ENCODE measurements around the gene F2RL1.
"Not testable (repeated sequence)": the region's sequence is repeated elsewhere in the genome, so short reads cannot be mapped to it uniquely, and the experiment has no call there.

Gene F2RL1

GRCh38 chr5:76820526-76820890, 1.7 kb downstream of the F2RL1 start:
- H3K36me3 ChIP-seq (ENCODE audit: control insufficient read depth in 1 of 2, insufficient read depth in 2 of 2, low read length in 2 of 2) = no peaks in the 10 kb centered on the region
- H3K27me3 ChIP-seq (ENCODE audit: control insufficient read depth in 1 of 2, insufficient read depth in 2 of 2, low read length in 2 of 2) = peaks cover 0 to 6% of the 10 kb centered on the region in 2 donors
- H3K4me1 ChIP-seq (ENCODE audit: control insufficient read depth in 1 of 2, insufficient read depth in 2 of 2, low read length in 2 of 2) = peaks cover 7 to 8% of the 10 kb centered on the region in 2 donors
- H3K9me3 ChIP-seq (ENCODE audit: control insufficient read depth in 1 of 2, low read length in 2 of 2) = no peaks in the 10 kb centered on the region
- H3K9ac ChIP-seq (ENCODE audit: low read depth in 1 of 2, low read length in 2 of 2) = peak overlapping the region; percentile 93 to 94
- peak overlapping the region; percentile 86 for H3K27ac ChIP-seq (ENCODE audit: low read depth, low read length)
- H3K4me3 ChIP-seq (ENCODE audit: low read depth in 1 of 2, low read length in 2 of 2) = peak overlapping the region; percentile 93 to 95

- Histone ChIP-seq H3K27me3 (ENCODE audit: control insufficient read depth in 1 of 2, insufficient read depth in 2 of 2, low read length in 2 of 2) (peaks cover 0 to 6% of the 10 kb centered on the region in 2 donors), H3K9ac (ENCODE audit: low read depth in 1 of 2, low read length in 2 of 2) (peak overlapping the region; percentile 0 to 93), H3K4me1 (ENCODE audit: control insufficient read depth in 1 of 2, insufficient read depth in 2 of 2, low read length in 2 of 2) (peaks cover 7 to 8% of the 10 kb centered on the region in 2 donors), H3K36me3 (ENCODE audit: control insufficient read depth in 1 of 2, insufficient read depth in 2 of 2, low read length in 2 of 2) (no peaks in the 10 kb centered on the region), H3K9me3 (ENCODE audit: control insufficient read depth in 1 of 2, low read length in 2 of 2) (no peaks in the 10 kb centered on the region), H3K27ac (ENCODE audit: low read depth, low read length) (no peak overlapping the region), H3K4me3 (ENCODE audit: low read depth in 1 of 2, low read length in 2 of 2) (peak overlapping the region; percentile 93 to 95)
Observed at GRCh38 chr5:76821136-76821535, 2.3 kb downstream of the F2RL1 start.

- not testable (repeated sequence) for H3K27ac ChIP-seq (ENCODE audit: low read depth, low read length); H3K9me3 ChIP-seq (ENCODE audit: control insufficient read depth in 1 of 2, low read length in 2 of 2); H3K27me3 ChIP-seq (ENCODE audit: control insufficient read depth in 1 of 2, insufficient read depth in 2 of 2, low read length in 2 of 2); H3K4me1 ChIP-seq (ENCODE audit: control insufficient read depth in 1 of 2, insufficient read depth in 2 of 2, low read length in 2 of 2); H3K36me3 ChIP-seq (ENCODE audit: control insufficient read depth in 1 of 2, insufficient read depth in 2 of 2, low read length in 2 of 2); H3K9ac ChIP-seq (ENCODE audit: low read depth in 1 of 2, low read length in 2 of 2)
- H3K4me3 ChIP-seq (ENCODE audit: low read depth in 1 of 2, low read length in 2 of 2) = peak overlapping the region in 1 of 2 donors; percentile 29
Observed at GRCh38 chr5:76822105-76822731, 3.4 kb downstream of the F2RL1 start.

GRCh38 chr5:76826416-76826815, 7.6 kb downstream of the F2RL1 start:
- not testable (repeated sequence) for H3K9ac ChIP-seq (ENCODE audit: low read depth in 1 of 2, low read length in 2 of 2); H3K27ac ChIP-seq (ENCODE audit: low read depth, low read length); H3K27me3 ChIP-seq (ENCODE audit: control insufficient read depth in 1 of 2, insufficient read depth in 2 of 2, low read length in 2 of 2); H3K36me3 ChIP-seq (ENCODE audit: control insufficient read depth in 1 of 2, insufficient read depth in 2 of 2, low read length in 2 of 2); H3K4me1 ChIP-seq (ENCODE audit: control insufficient read depth in 1 of 2, insufficient read depth in 2 of 2, low read length in 2 of 2); H3K4me3 ChIP-seq (ENCODE audit: low read depth in 1 of 2, low read length in 2 of 2); H3K9me3 ChIP-seq (ENCODE audit: control insufficient read depth in 1 of 2, low read length in 2 of 2)

GRCh38 chr5:76831110-76831452, 12.3 kb downstream of the F2RL1 start:
- Histone ChIP-seq H3K9ac (ENCODE audit: low read depth in 1 of 2, low read length in 2 of 2) (no peak overlapping the region), H3K9me3 (ENCODE audit: control insufficient read depth in 1 of 2, low read length in 2 of 2) (no peaks in the 10 kb centered on the region), H3K36me3 (ENCODE audit: control insufficient read depth in 1 of 2, insufficient read depth in 2 of 2, low read length in 2 of 2) (peaks cover 0 to 23% of the 10 kb centered on the region in 2 donors), H3K27ac (ENCODE audit: low read depth, low read length) (no peak overlapping the region), H3K4me1 (ENCODE audit: control insufficient read depth in 1 of 2, insufficient read depth in 2 of 2, low read length in 2 of 2) (no peaks in the 10 kb centered on the region), H3K4me3 (ENCODE audit: low read depth in 1 of 2, low read length in 2 of 2) (no peak overlapping the region), H3K27me3 (ENCODE audit: control insufficient read depth in 1 of 2, insufficient read depth in 2 of 2, low read length in 2 of 2) (no peaks in the 10 kb centered on the region)

GRCh38 chr5:76836181-76836580, 17.4 kb downstream of the F2RL1 start:
- Histone ChIP-seq H3K27ac (ENCODE audit: low read depth, low read length) (no peak overlapping the region), H3K27me3 (ENCODE audit: control insufficient read depth in 1 of 2, insufficient read depth in 2 of 2, low read length in 2 of 2) (no peaks in the 10 kb centered on the region), H3K9me3 (ENCODE audit: control insufficient read depth in 1 of 2, low read length in 2 of 2) (no peaks in the 10 kb centered on the region), H3K36me3 (ENCODE audit: control insufficient read depth in 1 of 2, insufficient read depth in 2 of 2, low read length in 2 of 2) (peaks cover 0 to 23% of the 10 kb centered on the region in 2 donors), H3K9ac (ENCODE audit: low read depth in 1 of 2, low read length in 2 of 2) (no peak overlapping the region), H3K4me1 (ENCODE audit: control insufficient read depth in 1 of 2, insufficient read depth in 2 of 2, low read length in 2 of 2) (no peaks in the 10 kb centered on the region), H3K4me3 (ENCODE audit: low read depth in 1 of 2, low read length in 2 of 2) (no peak overlapping the region)

GRCh38 chr5:76836585-76836984, 17.8 kb downstream of the F2RL1 start:
- Histone ChIP-seq H3K4me3 (ENCODE audit: low read depth in 1 of 2, low read length in 2 of 2) (no peak overlapping the region), H3K9me3 (ENCODE audit: control insufficient read depth in 1 of 2, low read length in 2 of 2) (no peaks in the 10 kb centered on the region), H3K4me1 (ENCODE audit: control insufficient read depth in 1 of 2, insufficient read depth in 2 of 2, low read length in 2 of 2) (peaks cover 0 to 3% of the 10 kb centered on the region in 2 donors), H3K36me3 (ENCODE audit: control insufficient read depth in 1 of 2, insufficient read depth in 2 of 2, low read length in 2 of 2) (peaks cover 0 to 23% of the 10 kb centered on the region in 2 donors), H3K27ac (ENCODE audit: low read depth, low read length) (no peak overlapping the region), H3K27me3 (ENCODE audit: control insufficient read depth in 1 of 2, insufficient read depth in 2 of 2, low read length in 2 of 2) (no peaks in the 10 kb centered on the region), H3K9ac (ENCODE audit: low read depth in 1 of 2, low read length in 2 of 2) (no peak overlapping the region)

GRCh38 chr5:76838481-76839261, 19.8 kb downstream of the F2RL1 start:
- Histone ChIP-seq H3K4me1 (ENCODE audit: control insufficient read depth in 1 of 2, insufficient read depth in 2 of 2, low read length in 2 of 2) (peaks cover 0 to 3% of the 10 kb centered on the region in 2 donors), H3K4me3 (ENCODE audit: low read depth in 1 of 2, low read length in 2 of 2) (no peak overlapping the region), H3K36me3 (ENCODE audit: control insufficient read depth in 1 of 2, insufficient read depth in 2 of 2, low read length in 2 of 2) (peaks cover 0 to 11% of the 10 kb centered on the region in 2 donors), H3K9me3 (ENCODE audit: control insufficient read depth in 1 of 2, low read length in 2 of 2) (no peaks in the 10 kb centered on the region), H3K9ac (ENCODE audit: low read depth in 1 of 2, low read length in 2 of 2) (no peak overlapping the region), H3K27me3 (ENCODE audit: control insufficient read depth in 1 of 2, insufficient read depth in 2 of 2, low read length in 2 of 2) (no peaks in the 10 kb centered on the region), H3K27ac (ENCODE audit: low read depth, low read length) (no peak overlapping the region)

GRCh38 chr5:76841361-76841760, 22.5 kb downstream of the F2RL1 start:
- peaks cover 0 to 3% of the 10 kb centered on the region in 2 donors for H3K4me1 ChIP-seq (ENCODE audit: control insufficient read depth in 1 of 2, insufficient read depth in 2 of 2, low read length in 2 of 2)
- H3K36me3 ChIP-seq (ENCODE audit: control insufficient read depth in 1 of 2, insufficient read depth in 2 of 2, low read length in 2 of 2) = no peaks in the 10 kb centered on the region
- no peaks in the 10 kb centered on the region for H3K9me3 ChIP-seq (ENCODE audit: control insufficient read depth in 1 of 2, low read length in 2 of 2)
- no peaks in the 10 kb centered on the region for H3K27me3 ChIP-seq (ENCODE audit: control insufficient read depth in 1 of 2, insufficient read depth in 2 of 2, low read length in 2 of 2)
- H3K9ac ChIP-seq (ENCODE audit: low read depth in 1 of 2, low read length in 2 of 2) = no peak overlapping the region
- H3K27ac ChIP-seq (ENCODE audit: low read depth, low read length) = no peak overlapping the region
- H3K4me3 ChIP-seq (ENCODE audit: low read depth in 1 of 2, low read length in 2 of 2) = no peak overlapping the region

- no peak overlapping the region for H3K4me3 ChIP-seq (ENCODE audit: low read depth in 1 of 2, low read length in 2 of 2)
- H3K9me3 ChIP-seq (ENCODE audit: control insufficient read depth in 1 of 2, low read length in 2 of 2) = no peaks in the 10 kb centered on the region
- peaks cover 6 to 7% of the 10 kb centered on the region in 2 donors for H3K4me1 ChIP-seq (ENCODE audit: control insufficient read depth in 1 of 2, insufficient read depth in 2 of 2, low read length in 2 of 2)
- H3K36me3 ChIP-seq (ENCODE audit: control insufficient read depth in 1 of 2, insufficient read depth in 2 of 2, low read length in 2 of 2) = no peaks in the 10 kb centered on the region
- H3K27ac ChIP-seq (ENCODE audit: low read depth, low read length) = no peak overlapping the region
- no peak overlapping the region for H3K9ac ChIP-seq (ENCODE audit: low read depth in 1 of 2, low read length in 2 of 2)
- no peaks in the 10 kb centered on the region for H3K27me3 ChIP-seq (ENCODE audit: control insufficient read depth in 1 of 2, insufficient read depth in 2 of 2, low read length in 2 of 2)
Observed at GRCh38 chr5:76845890-76846289, 27.1 kb downstream of the F2RL1 start.
